ENCODE measurements around the gene OPRL1.

GRCh38 chr20:64037498-64038213, 42.2 kb upstream of the OPRL1 start:
- TF ChIP-seq CTCF (IDR thresholded peaks at IDR 0.05) (no peak), POLR2A (IDR thresholded peaks at IDR 0.05) (no peak), EP300 (IDR thresholded peaks at IDR 0.05) (no peak)

Data from tibial nerve (tissue), 4 donors.